ENCODE data around the gene ACTRT2.

DNA sequence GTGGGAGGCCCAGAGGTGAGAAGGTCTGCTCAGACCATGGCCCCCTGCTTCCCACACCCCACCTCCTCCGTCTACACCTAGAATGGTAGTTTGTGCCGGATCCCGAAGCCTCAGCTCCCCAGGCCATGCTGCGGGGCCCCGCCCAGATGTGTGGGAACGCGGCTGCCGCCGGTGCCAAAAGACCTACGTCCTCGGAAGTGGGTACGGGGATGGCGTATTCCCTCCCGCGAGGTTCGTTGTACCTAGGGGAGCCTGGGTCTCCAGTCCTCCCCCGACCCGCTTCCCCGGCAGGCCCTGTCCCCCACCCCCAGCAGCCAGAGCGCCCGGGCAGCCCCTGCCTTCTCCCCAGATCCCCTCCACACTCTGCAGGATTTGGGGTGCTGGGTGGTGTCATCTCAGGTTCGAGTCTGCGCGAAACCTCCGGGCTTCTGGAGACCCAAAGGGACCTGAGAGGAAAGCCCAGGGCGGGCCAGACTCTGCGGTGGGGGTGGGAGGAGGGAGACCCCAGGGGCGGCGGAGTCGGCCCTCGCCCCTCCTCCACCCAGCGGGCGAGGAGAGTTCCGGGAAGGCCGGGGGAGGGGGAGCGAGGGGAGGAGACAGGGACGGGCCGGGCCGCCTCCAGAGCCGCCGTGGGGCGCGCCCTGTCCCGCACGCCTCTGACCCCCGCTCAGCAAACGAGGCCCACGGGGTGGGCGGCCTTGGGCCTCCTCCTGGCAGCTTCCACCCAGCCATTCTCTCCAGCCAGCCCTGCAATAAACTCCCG, 41.5 kb downstream of the ACTRT2 start:
- TF ChIP-seq POLR2A (IDR thresholded peaks at IDR 0.05; ENCODE audit: low read length) (no peak), GATA1 (IDR thresholded peaks at IDR 0.05; ENCODE audit: low read depth, low read length) (no peak)
